Muscle layer of duodenum (tissue), 2 donors: ENCODE data around the gene KCNJ5.

ENCODE experiments used
- H3K27ac ChIP-seq: one replicate; pipeline ENCODE4 v1.7.0; 2013; ENCODE audit warnings: mild to moderate bottlenecking, low read length
- H3K27me3 ChIP-seq: one replicate; pipeline ENCODE4 v1.7.0; 2013; ENCODE audit warnings: low read depth, mild to moderate bottlenecking, control low read depth, low read length
- H3K36me3 ChIP-seq, 2 donors: one replicate each; pipeline ENCODE4 v1.7.0; 2013; ENCODE audit warnings: low read length in 2 of 2, control low read depth in 1 of 2, mild to moderate bottlenecking in 1 of 2; ENCODE audit not compliant: insufficient read depth in 2 of 2, control insufficient read depth in 1 of 2
- H3K4me1 ChIP-seq, 2 donors: one replicate each; pipeline ENCODE4 v1.7.0; 2013; ENCODE audit warnings: low read length in 2 of 2, mild to moderate bottlenecking in 2 of 2, control low read depth in 1 of 2, moderate library complexity in 1 of 2; ENCODE audit not compliant: insufficient read depth in 2 of 2, control insufficient read depth in 1 of 2
- H3K4me3 ChIP-seq, 2 donors: one replicate each; pipeline ENCODE4 v1.7.0; 2013; ENCODE audit warnings: low read length in 2 of 2, low read depth in 1 of 2, mild to moderate bottlenecking in 1 of 2
- H3K9me3 ChIP-seq, 2 donors: one replicate each; pipeline ENCODE4 v1.7.0; 2013; ENCODE audit warnings: low read length in 2 of 2, control low read depth in 1 of 2, mild to moderate bottlenecking in 1 of 2; ENCODE audit not compliant: control insufficient read depth in 1 of 2
- donor health status: healthy.

KCNJ5 gene

GRCh38 chr11:128859563-128860441 lies 31.4 kb upstream of the KCNJ5 start:
- Histone ChIP-seq H3K36me3 (no peaks in the 10 kb centered on the region), H3K27me3 (no peaks in the 10 kb centered on the region), H3K4me1 (peaks cover 0 to 4% of the 10 kb centered on the region in 2 donors), H3K4me3 (no peak overlapping the region), H3K27ac (no peak overlapping the region), H3K9me3 (no peaks in the 10 kb centered on the region)

GRCh38 chr11:128860571-128861361 lies 30.4 kb upstream of the KCNJ5 start:
- H3K4me1 ChIP-seq = peaks cover 0 to 4% of the 10 kb centered on the region in 2 donors
- H3K36me3 ChIP-seq = no peaks in the 10 kb centered on the region
- no peaks in the 10 kb centered on the region for H3K27me3 ChIP-seq
- H3K4me3 ChIP-seq = no peak overlapping the region
- H3K27ac ChIP-seq = no peak overlapping the region
- no peaks in the 10 kb centered on the region for H3K9me3 ChIP-seq

- Histone ChIP-seq H3K9me3 (no peaks in the 10 kb centered on the region), H3K4me3 (no peak overlapping the region), H3K27ac (no peak overlapping the region), H3K4me1 (peaks cover 0 to 4% of the 10 kb centered on the region in 2 donors), H3K36me3 (no peaks in the 10 kb centered on the region), H3K27me3 (no peaks in the 10 kb centered on the region)
Observed at GRCh38 chr11:128862406-128862805, 28.8 kb upstream of the KCNJ5 start.

DNA sequence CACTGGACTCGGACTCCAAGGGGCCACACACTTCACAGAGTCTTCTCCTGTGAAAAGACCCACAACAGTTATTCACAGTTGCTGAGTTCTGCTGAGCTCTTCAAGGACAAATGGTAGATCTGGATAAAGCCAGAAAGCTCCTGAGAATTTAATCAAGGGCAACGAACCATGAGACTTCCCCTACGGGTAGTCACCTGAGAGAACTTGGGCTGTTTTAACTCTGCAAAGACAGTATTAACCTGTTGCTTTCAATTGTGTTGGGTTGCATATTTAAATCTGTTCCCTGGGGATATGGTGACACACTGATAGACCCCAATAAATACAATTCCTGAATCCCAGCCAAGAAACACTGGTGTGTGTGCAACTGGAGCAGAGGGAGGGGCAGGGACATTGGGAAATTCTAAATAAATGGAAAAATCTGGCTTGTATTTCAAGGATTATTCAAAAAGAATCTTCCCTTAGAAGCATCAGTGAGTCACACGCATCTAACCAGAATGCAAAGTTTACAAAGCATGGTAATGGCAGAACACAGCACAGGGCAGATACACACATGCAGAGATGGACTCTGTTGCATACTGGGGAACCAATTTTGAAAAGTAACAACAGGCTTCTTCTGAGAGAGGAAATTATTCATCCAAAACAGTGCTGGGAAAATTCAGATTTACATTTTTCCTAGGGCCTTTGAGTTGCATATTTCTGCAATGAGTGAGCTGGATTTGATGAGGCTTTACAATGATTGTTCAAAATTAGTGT lies 28.1 kb upstream of the KCNJ5 start:
- no peaks in the 10 kb centered on the region for H3K9me3 ChIP-seq
- no peak overlapping the region for H3K4me3 ChIP-seq
- H3K36me3 ChIP-seq = no peaks in the 10 kb centered on the region
- H3K27ac ChIP-seq = no peak overlapping the region
- H3K4me1 ChIP-seq = peaks cover 0 to 4% of the 10 kb centered on the region in 2 donors
- no peaks in the 10 kb centered on the region for H3K27me3 ChIP-seq

DNA sequence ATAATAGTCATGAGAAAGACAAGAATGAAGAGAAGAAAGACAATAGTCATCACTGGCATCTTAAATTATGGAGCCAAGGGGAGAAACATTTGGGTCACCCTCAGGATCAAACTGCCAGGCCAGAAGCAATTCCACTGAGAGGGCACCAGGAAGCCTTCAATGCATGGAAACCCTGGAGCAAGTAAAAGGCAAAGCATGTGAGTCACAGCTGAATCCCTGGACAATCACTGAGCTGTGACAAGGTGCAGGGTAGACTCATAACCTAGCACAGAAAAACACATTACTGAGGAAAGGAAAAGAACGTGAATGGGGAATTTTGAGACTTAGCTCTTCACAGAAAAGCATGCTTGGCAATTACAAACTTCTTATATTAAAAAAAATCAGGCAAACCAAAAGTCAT lies 25.7 kb upstream of the KCNJ5 start:
- H3K4me3 ChIP-seq = no peak overlapping the region
- H3K27ac ChIP-seq = no peak overlapping the region
- H3K27me3 ChIP-seq = no peaks in the 10 kb centered on the region
- no peaks in the 10 kb centered on the region for H3K4me1 ChIP-seq
- no peaks in the 10 kb centered on the region for H3K36me3 ChIP-seq
- H3K9me3 ChIP-seq = no peaks in the 10 kb centered on the region

DNA sequence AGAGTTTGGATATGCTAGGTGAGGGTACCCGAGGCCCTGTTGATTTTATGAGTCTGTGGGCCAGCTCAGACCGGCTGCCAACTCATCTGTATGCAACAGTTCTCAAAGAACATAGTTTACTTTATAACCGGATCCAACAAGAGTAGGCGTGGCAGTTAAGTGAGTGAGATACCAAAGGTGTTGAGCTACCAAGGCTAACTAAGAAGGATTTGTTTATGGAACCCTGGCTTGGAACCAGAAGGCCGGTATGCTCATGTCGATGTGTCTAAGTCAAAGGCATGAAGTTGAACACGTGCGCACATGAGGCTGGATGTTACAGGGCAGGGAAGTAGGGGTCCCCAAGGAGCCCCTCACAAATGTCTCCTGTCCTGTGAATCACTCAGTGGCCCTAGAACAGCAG lies 23.9 kb upstream of the KCNJ5 start, which contains the start of gene KCNJ1:
Gene KCNJ1, minus strand, starts transcription at position 20 of the 400 bp plus-strand sequence. CDS start 27,053 bp downstream, outside the sequence.
- Histone ChIP-seq H3K27ac (no peak within 1 kb of the TSS), H3K4me1 (no peaks in the 10 kb centered on the region), H3K4me3 (no peak within 1 kb of the TSS), H3K36me3 (no peaks in the 10 kb centered on the region), H3K27me3 (no peaks in the 10 kb centered on the region), H3K9me3 (no peaks in the 10 kb centered on the region)

DNA sequence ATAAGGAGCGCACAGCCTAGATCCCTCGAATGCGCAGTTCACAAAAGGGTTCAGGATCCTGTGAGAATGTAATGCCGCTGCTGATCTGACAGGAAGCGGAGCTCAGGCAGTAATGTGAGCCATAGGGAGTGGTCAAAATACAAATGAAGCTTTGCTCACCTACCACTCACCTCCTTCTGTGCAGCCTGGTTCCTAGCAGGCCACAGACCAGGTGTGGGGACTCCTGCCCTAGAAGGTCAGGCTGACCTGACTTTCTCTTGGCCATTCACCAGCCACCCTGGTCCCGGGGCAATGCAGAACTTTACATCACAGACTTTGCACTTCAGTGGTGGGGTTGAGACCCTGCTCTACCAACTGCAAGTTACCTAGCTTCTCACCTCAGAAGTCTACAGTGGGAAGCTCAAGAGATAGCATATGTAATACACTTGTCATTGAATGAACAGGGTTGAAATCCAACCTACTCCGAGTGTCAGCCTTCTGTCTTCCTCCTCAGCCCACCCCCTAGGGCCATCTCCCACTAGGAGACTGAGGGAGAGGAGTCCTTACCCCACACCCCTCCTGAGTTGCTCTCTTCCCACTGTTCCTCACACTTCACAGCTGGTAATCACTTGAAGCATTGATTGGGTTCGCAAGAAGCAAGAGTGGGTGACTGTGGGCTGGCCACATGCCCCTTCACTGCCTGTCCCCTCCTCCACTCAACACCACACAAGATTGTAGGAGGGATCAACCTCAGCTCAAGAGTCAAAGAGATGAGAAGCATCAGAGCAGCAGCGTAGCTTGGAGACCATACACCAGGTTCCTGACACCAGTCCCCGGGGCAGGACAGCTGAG lies 22.1 kb upstream of the KCNJ5 start:
- Histone ChIP-seq H3K4me3 (no peak overlapping the region), H3K9me3 (no peaks in the 10 kb centered on the region), H3K36me3 (no peaks in the 10 kb centered on the region), H3K27me3 (no peaks in the 10 kb centered on the region), H3K27ac (no peak overlapping the region), H3K4me1 (no peaks in the 10 kb centered on the region)

- H3K27ac ChIP-seq = no peak overlapping the region
- H3K27me3 ChIP-seq = no peaks in the 10 kb centered on the region
Observed at GRCh38 chr11:128871168-128871610, 20.0 kb upstream of the KCNJ5 start.

GRCh38 chr11:128872094-128872493 lies 19.1 kb upstream of the KCNJ5 start:
- Histone ChIP-seq H3K27ac (no peak overlapping the region), H3K9me3 (no peaks in the 10 kb centered on the region), H3K27me3 (no peaks in the 10 kb centered on the region), H3K36me3 (no peaks in the 10 kb centered on the region), H3K4me1 (no peaks in the 10 kb centered on the region), H3K4me3 (no peak overlapping the region)

More at GRCh38 chr11:128871168-128871610, 20.0 kb upstream of the KCNJ5 start:
- no peaks in the 10 kb centered on the region for H3K36me3 ChIP-seq
- H3K4me1 ChIP-seq = no peaks in the 10 kb centered on the region
- no peaks in the 10 kb centered on the region for H3K9me3 ChIP-seq
- no peak overlapping the region for H3K4me3 ChIP-seq

DNA sequence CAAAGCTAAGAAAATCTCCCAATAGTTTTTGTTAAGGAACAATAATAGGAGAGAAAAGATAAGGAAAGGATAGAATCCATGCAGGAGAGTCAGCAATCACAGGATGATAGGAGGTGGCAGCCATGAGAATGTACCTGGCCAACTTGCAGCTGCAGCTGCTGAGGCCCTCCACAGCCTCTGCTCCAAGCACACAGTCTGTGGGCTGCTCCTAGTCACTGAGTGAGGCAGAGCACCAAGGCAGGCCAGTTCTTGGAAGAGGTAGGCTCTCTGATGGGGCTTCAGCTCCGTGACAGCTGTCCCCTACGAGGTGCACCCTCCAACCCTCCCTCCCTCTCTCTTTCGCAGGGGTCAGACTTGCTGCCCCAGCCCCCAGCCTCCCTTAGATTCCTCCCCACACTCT lies 18.6 kb upstream of the KCNJ5 start:
- Histone ChIP-seq H3K27me3 (no peaks in the 10 kb centered on the region), H3K36me3 (no peaks in the 10 kb centered on the region), H3K4me3 (no peak overlapping the region), H3K4me1 (no peaks in the 10 kb centered on the region), H3K27ac (no peak overlapping the region), H3K9me3 (no peaks in the 10 kb centered on the region)
